Measurements from ENCODE around the gene PPP3CA. TPM values are rescaled to one million over a fixed set of nuclear protein-coding genes. Genes with fewer than 3 reads are reported as not detected.

The PPP3CA gene
- total RNA-seq, 2 experiments from 2014 or later, result 14.3 to 14.6 TPM

GRCh38 chr4:101299899-101300540 is 47.3 kb downstream of the PPP3CA start:
- CTCF ChIA-PET, result no interaction called here

GRCh38 chr4:101299021-101299420 is 48.3 kb downstream of the PPP3CA start:
- H3K4me1 Mint-ChIP-seq (ENCODE audit: low read depth), result peaks cover 12% of the 10 kb centered on the region
- intact Hi-C loops (cut with micrococcal nuclease), result no loop called here
- H3K27ac Mint-ChIP-seq, result no peak overlapping the region

More at GRCh38 chr4:101299899-101300540, 47.3 kb downstream of the PPP3CA start:
- POLR2A ChIA-PET, result no interaction called here
- H3K4me1 Mint-ChIP-seq (ENCODE audit: low read depth), result peaks cover 15% of the 10 kb centered on the region
- no peak overlapping the region for H3K27ac Mint-ChIP-seq
- H3K4me3 Mint-ChIP-seq, result no peak overlapping the region
- no peaks in the 10 kb centered on the region for H3K27me3 Mint-ChIP-seq
- H3K9me3 Mint-ChIP-seq, result no peaks in the 10 kb centered on the region
- H3K36me3 Mint-ChIP-seq, result no peaks in the 10 kb centered on the region
- intact Hi-C loops (cut with micrococcal nuclease), result loop anchor here (5.0 kb wide), 1 partner anchor 1092 kb away; no protein-coding TSS in a partner anchor
- no peak for DNase-seq

GRCh38 chr4:101295691-101296090 is 51.6 kb downstream of the PPP3CA start:
- Mint-ChIP-seq H3K9me3 (no peaks in the 10 kb centered on the region), H3K4me3 (no peak overlapping the region), H3K27ac (no peak overlapping the region), H3K4me1 (ENCODE audit: low read depth) (peaks cover 9% of the 10 kb centered on the region), H3K27me3 (no peaks in the 10 kb centered on the region), H3K36me3 (no peaks in the 10 kb centered on the region)
- DNase-seq, result no peak
- intact Hi-C loops (cut with micrococcal nuclease), result no loop called here
- POLR2A ChIA-PET, result no interaction called here
- CTCF ChIA-PET, result no interaction called here

More at GRCh38 chr4:101299021-101299420, 48.3 kb downstream of the PPP3CA start:
- Mint-ChIP-seq H3K27me3 (no peaks in the 10 kb centered on the region), H3K4me3 (no peak overlapping the region), H3K36me3 (no peaks in the 10 kb centered on the region), H3K9me3 (no peaks in the 10 kb centered on the region)
- ChIA-PET POLR2A (no interaction called here), CTCF (no interaction called here)
- no peak for DNase-seq

- Mint-ChIP-seq H3K4me1 (ENCODE audit: low read depth) (peaks cover 12% of the 10 kb centered on the region), H3K9me3 (no peaks in the 10 kb centered on the region), H3K27ac (no peak overlapping the region), H3K27me3 (no peaks in the 10 kb centered on the region), H3K36me3 (no peaks in the 10 kb centered on the region), H3K4me3 (no peak overlapping the region)
- intact Hi-C loops (cut with micrococcal nuclease), result no loop called here
- no peak for DNase-seq
- POLR2A ChIA-PET, result no interaction called here
- CTCF ChIA-PET, result no interaction called here
Measured at GRCh38 chr4:101294597-101294996, 52.7 kb downstream of the PPP3CA start.

- intact Hi-C loops (cut with micrococcal nuclease), result no loop called here
- H3K9me3 Mint-ChIP-seq, result no peaks in the 10 kb centered on the region
- CTCF ChIA-PET, result no interaction called here
- H3K27ac Mint-ChIP-seq, result no peak overlapping the region
- H3K4me3 Mint-ChIP-seq, result no peak overlapping the region
- peaks cover 20% of the 10 kb centered on the region for H3K4me1 Mint-ChIP-seq (ENCODE audit: low read depth)
- POLR2A ChIA-PET, result no interaction called here
- H3K27me3 Mint-ChIP-seq, result no peaks in the 10 kb centered on the region
- DNase-seq, result no peak
- H3K36me3 Mint-ChIP-seq, result no peaks in the 10 kb centered on the region
Measured at GRCh38 chr4:101292901-101293300, 54.4 kb downstream of the PPP3CA start.

GRCh38 chr4:101292214-101292613 is 55.1 kb downstream of the PPP3CA start:
- H3K27ac Mint-ChIP-seq, result no peak overlapping the region
- ChIA-PET CTCF (no interaction called here), POLR2A (no interaction called here)
- intact Hi-C loops (cut with micrococcal nuclease), result no loop called here
- no peaks in the 10 kb centered on the region for H3K27me3 Mint-ChIP-seq
- H3K9me3 Mint-ChIP-seq, result no peaks in the 10 kb centered on the region
- peaks cover 26% of the 10 kb centered on the region for H3K4me1 Mint-ChIP-seq (ENCODE audit: low read depth)
- DNase-seq, result no peak
- H3K36me3 Mint-ChIP-seq, result no peaks in the 10 kb centered on the region
- H3K4me3 Mint-ChIP-seq, result no peak overlapping the region

GRCh38 chr4:101291198-101291597 is 56.1 kb downstream of the PPP3CA start:
- DNase-seq, result no peak
- Mint-ChIP-seq H3K4me1 (ENCODE audit: low read depth) (peaks cover 27% of the 10 kb centered on the region), H3K27ac (no peak overlapping the region), H3K9me3 (no peaks in the 10 kb centered on the region), H3K27me3 (no peaks in the 10 kb centered on the region), H3K36me3 (no peaks in the 10 kb centered on the region), H3K4me3 (no peak overlapping the region)
- ChIA-PET POLR2A (no interaction called here), CTCF (no interaction called here)
- intact Hi-C loops (cut with micrococcal nuclease), result no loop called here

- Mint-ChIP-seq H3K36me3 (no peaks in the 10 kb centered on the region), H3K27me3 (no peaks in the 10 kb centered on the region), H3K27ac (no peak overlapping the region), H3K9me3 (no peaks in the 10 kb centered on the region), H3K4me3 (no peak overlapping the region), H3K4me1 (ENCODE audit: low read depth) (peaks cover 31% of the 10 kb centered on the region)
- no peak for DNase-seq
- CTCF ChIA-PET, result no interaction called here
- POLR2A ChIA-PET, result no interaction called here
- intact Hi-C loops (cut with micrococcal nuclease), result no loop called here
Measured at GRCh38 chr4:101290654-101291053, 56.7 kb downstream of the PPP3CA start.

- intact Hi-C loops (cut with micrococcal nuclease), result no loop called here
- no peak overlapping the region for H3K4me3 Mint-ChIP-seq
- no peaks in the 10 kb centered on the region for H3K9me3 Mint-ChIP-seq
- H3K27me3 Mint-ChIP-seq, result no peaks in the 10 kb centered on the region
- no peaks in the 10 kb centered on the region for H3K36me3 Mint-ChIP-seq
- ChIA-PET POLR2A (no interaction called here), CTCF (no interaction called here)
- H3K4me1 Mint-ChIP-seq (ENCODE audit: low read depth), result peaks cover 41% of the 10 kb centered on the region
- H3K27ac Mint-ChIP-seq, result no peak overlapping the region
- DNase-seq, result no peak
Measured at GRCh38 chr4:101289306-101289705, 58.0 kb downstream of the PPP3CA start.

GRCh38 chr4:101288365-101289145 is 58.8 kb downstream of the PPP3CA start:
- H3K9me3 Mint-ChIP-seq, result no peaks in the 10 kb centered on the region
- intact Hi-C loops (cut with micrococcal nuclease), result no loop called here
- H3K27ac Mint-ChIP-seq, result no peak overlapping the region
- no peak overlapping the region for H3K4me3 Mint-ChIP-seq
- ChIA-PET POLR2A (no interaction called here), CTCF (no interaction called here)
- H3K4me1 Mint-ChIP-seq (ENCODE audit: low read depth), result peaks cover 47% of the 10 kb centered on the region
- no peak for DNase-seq
- no peaks in the 10 kb centered on the region for H3K27me3 Mint-ChIP-seq
- H3K36me3 Mint-ChIP-seq, result no peaks in the 10 kb centered on the region

- H3K4me1 Mint-ChIP-seq (ENCODE audit: low read depth), result peaks cover 59% of the 10 kb centered on the region
- no peaks in the 10 kb centered on the region for H3K36me3 Mint-ChIP-seq
- H3K27me3 Mint-ChIP-seq, result no peaks in the 10 kb centered on the region
- H3K4me3 Mint-ChIP-seq, result no peak overlapping the region
- CTCF ChIA-PET, result no interaction called here
- H3K27ac Mint-ChIP-seq, result no peak overlapping the region
- no peaks in the 10 kb centered on the region for H3K9me3 Mint-ChIP-seq
- POLR2A ChIA-PET, result no interaction called here
- intact Hi-C loops (cut with micrococcal nuclease), result no loop called here
- DNase-seq, result no peak
Measured at GRCh38 chr4:101287324-101287723, 60.0 kb downstream of the PPP3CA start.

- POLR2A ChIA-PET, result no interaction called here
- peaks cover 66% of the 10 kb centered on the region for H3K4me1 Mint-ChIP-seq (ENCODE audit: low read depth)
- no peaks in the 10 kb centered on the region for H3K27me3 Mint-ChIP-seq
Measured at GRCh38 chr4:101286663-101287062, 60.7 kb downstream of the PPP3CA start.

GRCh38 chr4:101285985-101286384 is 61.3 kb downstream of the PPP3CA start:
- POLR2A ChIA-PET, result no interaction called here
- Mint-ChIP-seq H3K9me3 (no peaks in the 10 kb centered on the region), H3K27ac (no peak overlapping the region), H3K4me3 (no peak overlapping the region), H3K27me3 (no peaks in the 10 kb centered on the region), H3K4me1 (ENCODE audit: low read depth) (peaks cover 63% of the 10 kb centered on the region), H3K36me3 (no peaks in the 10 kb centered on the region)
- intact Hi-C loops (cut with micrococcal nuclease), result no loop called here
- CTCF ChIA-PET, result no interaction called here
- no peak for DNase-seq

More at GRCh38 chr4:101286663-101287062, 60.7 kb downstream of the PPP3CA start:
- Mint-ChIP-seq H3K9me3 (no peaks in the 10 kb centered on the region), H3K4me3 (no peak overlapping the region), H3K36me3 (no peaks in the 10 kb centered on the region), H3K27ac (no peak overlapping the region)
- DNase-seq, result no peak
- CTCF ChIA-PET, result no interaction called here
- intact Hi-C loops (cut with micrococcal nuclease), result no loop called here

All from activated CD4-positive, alpha-beta memory T cell treated with anti-CD3 and anti-CD28 coated beads for 36 hours (primary cell).